ENCODE results near the gene SYCE1L. TPM values are rescaled to one million over a fixed set of nuclear protein-coding genes. Genes with fewer than 3 reads are reported as not detected.

The SYCE1L gene
- total and polyA plus RNA-seq, 2 donors (not counting 1 experiment from before 2014, with no cell fraction given), result 0.46 to 12.0 TPM

DNA sequence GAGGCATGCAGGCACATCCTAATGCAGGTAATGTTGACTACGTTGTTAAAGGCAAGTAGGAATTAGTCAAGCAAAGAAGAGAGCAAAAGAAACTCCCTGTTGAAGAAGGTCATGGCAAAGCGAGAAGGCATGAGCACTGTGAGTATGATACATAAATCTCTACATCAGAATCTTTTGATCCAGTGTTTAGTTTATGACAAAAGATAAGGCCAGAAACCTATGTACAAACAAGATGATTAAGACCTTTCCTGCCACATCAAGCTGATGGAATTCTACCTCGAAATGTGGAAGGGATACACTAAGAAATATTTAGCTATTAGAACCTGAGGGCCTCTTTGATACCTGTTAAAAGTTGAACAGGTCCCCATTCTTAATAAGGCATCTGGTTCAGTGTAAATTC is 20.2 kb downstream of the SYCE1L start:
- Histone ChIP-seq H3K27me3 (replicated peaks in 1 of 4; ENCODE audit: control extremely low read depth in 1 of 4, control insufficient read depth in 3 of 4, insufficient read depth in 4 of 4, low read length in 3 of 4) (no peaks in the 10 kb centered on the region), H3K27ac (ENCODE audit: low read length in 2 of 2) (no peak overlapping the region), H2AFZ (ENCODE audit: insufficient read depth, low read depth, low read length, poor library complexity, severe bottlenecking) (no peak overlapping the region), H4K20me1 (ENCODE audit: control insufficient read depth, insufficient read depth, low read length, poor library complexity, severe bottlenecking) (no peaks in the 10 kb centered on the region), H3K4me1 (ENCODE audit: control insufficient read depth in 2 of 2, insufficient read depth in 2 of 2, low read length in 2 of 2) (no peaks in the 10 kb centered on the region), H3K36me3 (replicated peaks in 1 of 2; ENCODE audit: control extremely low read depth in 1 of 2, control insufficient read depth in 1 of 2, extremely low read depth in 1 of 2, insufficient read depth in 2 of 2, low read length in 1 of 2) (no peaks in the 10 kb centered on the region), H3K4me3 (ENCODE audit: control extremely low read depth in 1 of 5, extremely low read depth in 1 of 5, insufficient read depth in 1 of 5, low read depth in 2 of 5, low read length in 4 of 5) (no peak overlapping the region), H3K79me2 (ENCODE audit: control insufficient read depth, insufficient read depth, low read length) (no peaks in the 10 kb centered on the region), H3K9me3 (ENCODE audit: control extremely low read depth in 1 of 3, control insufficient read depth in 2 of 3, insufficient read depth in 1 of 3, low read length in 2 of 3) (no peaks in the 10 kb centered on the region), H3K9ac (ENCODE audit: low read length) (no peak overlapping the region), H3K4me2 (replicated peaks; ENCODE audit: low read depth, low read length, poor library complexity, severe bottlenecking) (no peak overlapping the region)
- Mint-ChIP-seq H3K4me1 (no peaks in the 10 kb centered on the region), H3K27ac (no peak overlapping the region), H3K27me3 (no peaks in the 10 kb centered on the region), H3K4me3 (no peak overlapping the region), H3K9me3 (ENCODE audit: insufficient read depth) (no peaks in the 10 kb centered on the region)
- ATAC-seq (ENCODE audit: low read depth), result no peak
- ChIA-PET POLR2A (no interaction called here), CTCF (no interaction called here)
- TF ChIP-seq, protein P1, sequence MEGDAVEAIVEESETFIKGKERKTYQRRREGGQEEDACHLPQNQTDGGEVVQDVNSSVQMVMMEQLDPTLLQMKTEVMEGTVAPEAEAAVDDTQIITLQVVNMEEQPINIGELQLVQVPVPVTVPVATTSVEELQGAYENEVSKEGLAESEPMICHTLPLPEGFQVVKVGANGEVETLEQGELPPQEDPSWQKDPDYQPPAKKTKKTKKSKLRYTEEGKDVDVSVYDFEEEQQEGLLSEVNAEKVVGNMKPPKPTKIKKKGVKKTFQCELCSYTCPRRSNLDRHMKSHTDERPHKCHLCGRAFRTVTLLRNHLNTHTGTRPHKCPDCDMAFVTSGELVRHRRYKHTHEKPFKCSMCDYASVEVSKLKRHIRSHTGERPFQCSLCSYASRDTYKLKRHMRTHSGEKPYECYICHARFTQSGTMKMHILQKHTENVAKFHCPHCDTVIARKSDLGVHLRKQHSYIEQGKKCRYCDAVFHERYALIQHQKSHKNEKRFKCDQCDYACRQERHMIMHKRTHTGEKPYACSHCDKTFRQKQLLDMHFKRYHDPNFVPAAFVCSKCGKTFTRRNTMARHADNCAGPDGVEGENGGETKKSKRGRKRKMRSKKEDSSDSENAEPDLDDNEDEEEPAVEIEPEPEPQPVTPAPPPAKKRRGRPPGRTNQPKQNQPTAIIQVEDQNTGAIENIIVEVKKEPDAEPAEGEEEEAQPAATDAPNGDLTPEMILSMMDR (IDR thresholded peaks at IDR 0.05), result no peak
- intact Hi-C loops (cut with micrococcal nuclease), result no loop called here
- no peak for DNase-seq
- WGBS (ENCODE audit: insufficient coverage), result 58% methylated on average over 2 of the region's 3 CpGs

DNA sequence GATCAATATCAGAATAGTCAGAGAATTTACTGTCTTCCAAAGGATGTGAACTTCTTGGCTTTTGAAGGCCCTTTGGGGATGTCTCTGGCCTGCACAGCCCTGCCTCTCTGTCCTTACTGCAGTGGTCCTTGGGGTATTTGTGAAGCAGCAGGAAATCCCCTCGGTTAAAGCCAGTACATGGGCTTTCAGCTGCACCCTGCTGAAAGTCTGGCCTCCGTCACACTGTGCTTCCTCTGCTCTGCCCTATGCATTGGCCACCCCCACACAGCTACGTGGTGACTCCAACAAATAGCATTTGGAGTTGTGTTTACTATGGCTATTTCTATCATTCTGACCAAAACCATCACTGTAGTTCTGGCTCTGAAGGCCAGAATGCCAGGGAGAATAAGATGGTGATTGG is 21.2 kb downstream of the SYCE1L start:
- Mint-ChIP-seq H3K27me3 (no peaks in the 10 kb centered on the region), H3K4me3 (no peak overlapping the region), H3K4me1 (no peaks in the 10 kb centered on the region), H3K9me3 (ENCODE audit: insufficient read depth) (no peaks in the 10 kb centered on the region), H3K27ac (no peak overlapping the region)
- Histone ChIP-seq H3K4me3 (ENCODE audit: control extremely low read depth in 1 of 5, extremely low read depth in 1 of 5, insufficient read depth in 1 of 5, low read depth in 2 of 5, low read length in 4 of 5) (no peak overlapping the region), H3K9me3 (ENCODE audit: control extremely low read depth in 1 of 3, control insufficient read depth in 2 of 3, insufficient read depth in 1 of 3, low read length in 2 of 3) (no peaks in the 10 kb centered on the region), H3K9ac (ENCODE audit: low read length) (no peak overlapping the region), H3K79me2 (ENCODE audit: control insufficient read depth, insufficient read depth, low read length) (no peaks in the 10 kb centered on the region), H2AFZ (ENCODE audit: insufficient read depth, low read depth, low read length, poor library complexity, severe bottlenecking) (no peak overlapping the region), H3K36me3 (replicated peaks in 1 of 2; ENCODE audit: control extremely low read depth in 1 of 2, control insufficient read depth in 1 of 2, extremely low read depth in 1 of 2, insufficient read depth in 2 of 2, low read length in 1 of 2) (no peaks in the 10 kb centered on the region), H3K27ac (ENCODE audit: low read length in 2 of 2) (no peak overlapping the region), H3K4me2 (replicated peaks; ENCODE audit: low read depth, low read length, poor library complexity, severe bottlenecking) (no peak overlapping the region), H3K4me1 (ENCODE audit: control insufficient read depth in 2 of 2, insufficient read depth in 2 of 2, low read length in 2 of 2) (no peaks in the 10 kb centered on the region), H4K20me1 (ENCODE audit: control insufficient read depth, insufficient read depth, low read length, poor library complexity, severe bottlenecking) (no peaks in the 10 kb centered on the region), H3K27me3 (replicated peaks in 1 of 4; ENCODE audit: control extremely low read depth in 1 of 4, control insufficient read depth in 3 of 4, insufficient read depth in 4 of 4, low read length in 3 of 4) (no peaks in the 10 kb centered on the region)
- DNase-seq (no peak), ATAC-seq (ENCODE audit: low read depth) (no peak)
- ChIA-PET CTCF (no interaction called here), POLR2A (interaction anchor here (1.1 kb wide), 1 partner anchor 9 kb away, joined by 5 read pairs; no protein-coding TSS in a partner anchor)
- 0% methylated on average over 1 of the region's 3 CpGs for WGBS (ENCODE audit: insufficient coverage)
- no peak for TF ChIP-seq EZH2 (IDR thresholded peaks at IDR 0.05; ENCODE audit: borderline replicate concordance, insufficient read depth, low read depth, low read length, poor library complexity, severe bottlenecking)
- TF ChIP-seq, protein P1 (IDR thresholded peaks at IDR 0.05), result no peak
- intact Hi-C loops (cut with micrococcal nuclease), result no loop called here
